GM18858 (cell line): ENCODE data around the gene MCOLN1.
"Not testable (repeated sequence)": the region's sequence is repeated elsewhere in the genome, so short reads cannot be mapped to it uniquely, and the experiment has no call there.

Source experiments
- ATAC-seq: cut with Tn5 transposase; IDR thresholded peaks from one replicate; pipeline ENCODE4 v1.9.1; 2021; ENCODE audit not compliant: unreplicated experiment

The MCOLN1 gene

GRCh38 chr19:7524992-7525739 lies 2.7 kb downstream of the MCOLN1 start:
- no peak for ATAC-seq

DNA sequence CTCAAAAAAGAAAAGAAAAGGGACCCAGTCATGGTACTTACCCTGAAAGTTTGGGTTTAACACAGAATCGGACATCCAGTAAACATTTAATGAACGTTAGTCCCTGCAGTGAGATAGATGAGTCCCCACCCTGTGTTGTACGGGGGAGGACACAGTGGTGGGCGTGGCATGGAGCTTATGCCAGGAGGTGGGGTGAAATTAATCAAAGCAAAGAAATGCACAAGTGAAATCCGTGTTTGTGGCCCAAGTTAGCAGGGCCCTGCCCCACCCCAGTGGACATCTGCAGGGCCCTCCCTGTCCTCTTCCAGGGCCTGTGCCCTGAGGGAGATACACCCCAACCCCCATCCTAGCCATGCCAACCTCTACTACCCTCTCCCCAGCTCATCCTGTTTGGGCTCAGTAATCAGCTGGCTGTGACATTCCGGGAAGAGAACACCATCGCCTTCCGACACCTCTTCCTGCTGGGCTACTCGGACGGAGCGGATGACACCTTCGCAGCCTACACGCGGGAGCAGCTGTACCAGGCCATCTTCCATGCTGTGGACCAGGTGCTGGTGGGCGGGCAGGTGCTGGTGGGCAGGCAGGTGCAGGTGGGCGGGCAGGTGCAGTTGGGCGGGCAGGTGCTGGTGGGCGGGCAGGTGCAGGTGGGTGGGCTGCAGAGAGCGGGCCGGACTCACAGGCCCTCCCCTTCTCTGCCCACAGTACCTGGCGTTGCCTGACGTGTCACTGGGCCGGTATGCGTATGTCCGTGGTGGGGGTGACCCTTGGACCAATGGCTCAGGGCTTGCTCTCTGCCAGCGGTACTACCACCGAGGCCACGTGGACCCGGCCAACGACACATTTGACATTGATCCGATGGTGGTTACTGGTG lies 3.9 kb downstream of the MCOLN1 start:
- ATAC-seq = no peak

- ATAC-seq = no peak
These were observed 5.2 kb downstream of the MCOLN1 start for GRCh38 chr19:7527516-7528191.

DNA sequence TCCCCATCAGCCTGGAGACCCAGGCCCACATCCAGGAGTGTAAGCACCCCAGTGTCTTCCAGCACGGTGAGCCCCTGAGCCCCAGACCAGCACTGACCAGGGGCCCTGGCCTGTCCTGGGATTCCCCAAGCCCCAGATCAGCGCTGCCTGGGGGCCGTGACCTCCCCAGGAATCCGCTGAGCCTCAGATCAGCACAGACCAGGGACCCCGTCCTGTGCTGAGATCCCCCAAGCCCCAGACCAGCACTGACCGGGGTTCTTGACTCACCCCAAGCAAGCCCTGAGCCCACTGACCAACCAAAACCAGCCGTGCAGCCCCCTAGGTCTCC lies 5.7 kb downstream of the MCOLN1 start:
- ATAC-seq = no peak

- no peak for ATAC-seq
These were observed 6.3 kb downstream of the MCOLN1 start for GRCh38 chr19:7528522-7529245.

- no peak for ATAC-seq
These were observed 6.8 kb downstream of the MCOLN1 start for GRCh38 chr19:7529246-7529600.

DNA sequence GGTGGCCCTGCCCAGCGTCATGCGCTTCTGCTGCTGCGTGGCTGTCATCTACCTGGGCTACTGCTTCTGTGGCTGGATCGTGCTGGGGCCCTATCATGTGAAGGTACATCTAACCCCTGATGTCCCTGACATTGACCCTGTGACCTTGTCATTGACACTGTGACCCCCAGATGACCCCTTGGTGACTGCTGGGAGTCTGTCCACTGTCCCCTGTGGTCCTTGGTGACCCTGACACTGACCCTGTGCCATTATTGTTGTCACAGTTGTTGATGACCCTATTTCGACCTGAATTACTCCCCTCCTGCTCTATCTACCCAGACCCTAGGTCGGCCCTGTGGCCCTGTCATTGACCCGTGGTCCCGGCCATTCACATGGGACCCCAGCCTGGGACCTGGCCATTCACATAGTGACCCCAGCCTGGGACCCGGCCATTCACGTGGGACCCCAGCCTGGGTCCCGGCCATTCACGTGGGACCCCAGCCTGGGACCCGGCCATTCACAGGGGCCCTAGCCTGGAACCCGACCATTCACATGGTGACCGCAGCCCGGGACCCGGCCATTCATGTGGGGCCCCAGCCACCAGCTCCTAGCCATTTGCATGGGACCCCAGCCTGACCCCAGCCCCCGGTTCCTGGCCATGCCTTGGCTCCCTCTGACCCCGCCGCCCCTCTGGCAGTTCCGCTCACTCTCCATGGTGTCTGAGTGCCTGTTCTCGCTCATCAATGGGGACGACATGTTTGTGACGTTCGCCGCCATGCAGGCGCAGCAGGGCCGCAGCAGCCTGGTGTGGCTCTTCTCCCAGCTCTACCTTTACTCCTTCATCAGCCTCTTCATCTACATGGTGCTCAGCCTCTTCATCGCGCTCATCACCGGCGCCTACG lies 7.4 kb downstream of the MCOLN1 start:
- no peak for ATAC-seq

- ATAC-seq = no peak
These were observed 11.0 kb downstream of the MCOLN1 start for GRCh38 chr19:7533281-7533885.

- ATAC-seq = no peak
These were observed 11.6 kb downstream of the MCOLN1 start for GRCh38 chr19:7533925-7534480.

DNA sequence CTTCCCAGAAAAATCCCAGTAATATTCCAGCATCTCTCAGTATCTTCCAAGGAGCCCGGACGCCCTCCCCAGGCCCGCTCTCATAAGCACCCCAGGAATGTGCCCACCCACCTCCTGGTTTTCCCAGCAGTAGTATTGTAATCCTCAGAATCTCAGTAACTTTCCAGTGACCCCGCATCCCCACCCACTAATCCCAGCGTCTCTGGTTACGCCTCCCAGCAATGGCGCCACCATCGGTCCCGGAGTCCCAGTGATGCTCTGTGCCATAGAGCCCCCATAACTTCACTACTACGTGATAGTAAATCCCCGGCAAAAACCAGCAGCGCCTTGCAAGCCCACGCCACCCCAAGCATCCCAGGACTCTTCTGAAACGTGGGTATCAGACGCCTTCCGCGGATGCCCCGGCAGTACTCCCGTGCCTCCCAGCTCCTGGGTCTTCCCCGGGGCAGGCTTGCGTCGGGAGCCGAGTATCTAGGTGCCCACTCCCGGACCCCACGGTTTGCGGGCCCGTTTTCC lies 12.2 kb downstream of the MCOLN1 start:
- ATAC-seq = no peak

GRCh38 chr19:7535047-7535997 lies 12.9 kb downstream of the MCOLN1 start, which contains the start of gene PNPLA6:
PNPLA6 (plus strand) TSS chr19:7535717; CDS start chr19:7535789, 72 bp downstream.
- no peak for ATAC-seq

DNA sequence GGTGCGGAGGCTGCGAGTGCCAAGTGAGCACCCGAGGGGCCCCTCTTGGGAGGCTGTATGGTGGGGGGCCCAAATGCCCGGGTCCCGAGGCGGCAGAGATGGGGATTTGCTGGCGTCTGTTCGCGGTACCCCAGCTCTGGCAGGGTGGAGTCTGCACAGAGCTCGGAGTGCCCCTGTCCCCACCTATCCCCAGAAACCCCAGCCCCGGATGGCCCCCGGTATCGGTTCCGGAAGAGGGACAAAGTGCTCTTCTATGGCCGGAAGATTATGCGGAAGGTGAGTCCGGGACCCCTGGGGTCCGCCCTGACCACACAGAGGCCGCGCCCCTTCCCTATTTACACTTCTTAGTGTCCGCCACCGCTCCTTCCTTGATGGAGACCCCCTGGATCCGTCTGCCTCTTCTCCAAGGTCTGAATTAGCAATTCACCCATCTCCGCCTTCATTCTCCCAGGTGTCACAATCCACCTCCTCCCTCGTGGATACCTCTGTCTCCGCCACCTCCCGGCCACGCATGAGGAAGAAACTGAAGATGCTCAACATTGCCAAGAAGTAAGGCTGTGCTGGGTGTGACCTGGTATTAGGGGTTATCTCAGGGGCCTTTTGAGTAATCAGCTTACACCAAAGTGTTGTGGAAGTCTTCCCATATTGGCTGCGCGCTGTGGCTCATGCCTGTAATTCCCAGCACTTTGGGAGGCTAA lies 13.7 kb downstream of the MCOLN1 start:
- no peak for ATAC-seq

- not testable (repeated sequence) for ATAC-seq
These were observed 16.6 kb downstream of the MCOLN1 start for GRCh38 chr19:7538990-7539389.

GRCh38 chr19:7539827-7540425 lies 17.5 kb downstream of the MCOLN1 start:
- ATAC-seq = no peak

DNA sequence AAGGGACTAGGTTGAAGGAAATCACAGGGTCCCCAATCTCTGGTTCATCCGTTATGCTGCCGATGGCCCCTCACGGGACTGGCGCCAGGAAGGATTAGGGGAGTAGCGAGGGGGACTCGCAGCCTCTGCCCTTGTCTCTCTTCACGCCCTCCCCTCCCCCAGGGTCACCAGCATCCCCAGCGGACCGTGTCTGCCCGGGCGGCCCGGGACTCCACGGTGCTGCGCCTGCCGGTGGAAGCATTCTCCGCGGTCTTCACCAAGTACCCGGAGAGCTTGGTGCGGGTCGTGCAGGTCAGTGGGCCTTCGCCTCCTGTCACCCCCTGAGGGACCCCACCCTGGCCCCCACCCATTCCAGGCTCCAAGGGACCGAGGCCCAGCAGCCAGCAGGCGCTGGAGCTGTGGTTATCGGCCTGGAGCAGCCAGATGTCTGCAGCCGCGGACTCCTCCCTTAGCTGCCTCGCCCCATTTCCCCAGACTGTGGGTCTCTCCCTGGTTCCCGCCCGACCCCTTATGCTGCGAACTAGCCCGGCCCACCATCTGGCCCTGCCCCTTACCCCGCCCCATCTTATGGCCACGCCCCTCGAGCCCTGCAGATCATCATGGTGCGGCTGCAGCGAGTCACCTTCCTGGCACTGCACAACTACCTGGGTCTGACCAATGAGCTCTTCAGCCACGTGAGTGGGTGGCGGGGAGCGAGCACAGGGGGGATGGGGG lies 18.5 kb downstream of the MCOLN1 start:
- no peak for ATAC-seq

- no peak for ATAC-seq
These were observed 19.0 kb downstream of the MCOLN1 start for GRCh38 chr19:7541475-7541824.
